Erythroblast (primary cell): ENCODE measurements around the gene C1QTNF12.

Experiments used
- DNase-seq, 2 experiments: peaks; one replicate each; lab custom pipeline; 2025; lab: John Stamatoyannopoulos, UW
- GATA1 ChIP-seq: IDR thresholded peaks from 2 replicates; pipeline ENCODE4 v1.6.1; 2011; ENCODE audit warnings: low read depth, mild to moderate bottlenecking, control low read depth, low read length, moderate library complexity
- POLR2A ChIP-seq: IDR thresholded peaks from 2 replicates; pipeline ENCODE4 v1.6.1; 2011; ENCODE audit warnings: mild to moderate bottlenecking, low read length

The C1QTNF12 gene

GRCh38 chr1:1226566-1227362, 19.8 kb downstream of the C1QTNF12 start:
- no peak for TF ChIP-seq POLR2A
- TF ChIP-seq GATA1 = no peak
- DNase-seq = no peak

- no peak for TF ChIP-seq GATA1
- TF ChIP-seq POLR2A = no peak
- DNase-seq = no peak
Measured at GRCh38 chr1:1225913-1226312, 20.6 kb downstream of the C1QTNF12 start.

GRCh38 chr1:1225238-1225845, 21.2 kb downstream of the C1QTNF12 start:
- DNase-seq = no peak
- TF ChIP-seq POLR2A (no peak), GATA1 (no peak)

- TF ChIP-seq GATA1 (no peak), POLR2A (no peak)
- DNase-seq = no peak
Measured at GRCh38 chr1:1223891-1224290, 22.6 kb downstream of the C1QTNF12 start.

GRCh38 chr1:1223321-1223720, 23.2 kb downstream of the C1QTNF12 start:
- TF ChIP-seq POLR2A (no peak), GATA1 (no peak)
- no peak for DNase-seq

GRCh38 chr1:1222575-1223225, 23.8 kb downstream of the C1QTNF12 start:
- DNase-seq = no peak
- TF ChIP-seq GATA1 (no peak), POLR2A (no peak)

GRCh38 chr1:1221887-1222574, 24.5 kb downstream of the C1QTNF12 start:
- no peak for DNase-seq
- no peak for TF ChIP-seq GATA1
- no peak for TF ChIP-seq POLR2A

- DNase-seq = no peak
- TF ChIP-seq GATA1 = no peak
- no peak for TF ChIP-seq POLR2A
Measured at GRCh38 chr1:1220197-1220596, 26.3 kb downstream of the C1QTNF12 start.

GRCh38 chr1:1219341-1219740, 27.2 kb downstream of the C1QTNF12 start:
- no peak for DNase-seq
- TF ChIP-seq GATA1 = no peak
- no peak for TF ChIP-seq POLR2A

GRCh38 chr1:1218524-1219200, 27.9 kb downstream of the C1QTNF12 start:
- TF ChIP-seq GATA1 (no peak), POLR2A (no peak)
- DNase-seq = no peak

GRCh38 chr1:1217621-1218523, 28.6 kb downstream of the C1QTNF12 start:
- DNase-seq = no peak
- TF ChIP-seq GATA1 = no peak
- TF ChIP-seq POLR2A = no peak

- TF ChIP-seq GATA1 (no peak), POLR2A (no peak)
- DNase-seq = no peak
Measured at GRCh38 chr1:1216770-1217620, 29.5 kb downstream of the C1QTNF12 start.
